SK-N-SH (cell line): Measurements from ENCODE around the gene SINHCAF.

Experiments
- CHD2 ChIP-seq: fragments of 150-350 bp; IDR thresholded peaks from 2 replicates; pipeline ENCODE4 v1.6.1; 2018; ENCODE audit warnings: low read length; ENCODE audit not compliant: partially characterized antibody
- CTCF ChIP-seq: fragments of 200-600 bp; sonication (generic); IDR thresholded peaks from 2 replicates; pipeline ENCODE4 v1.6.1; 2017; ENCODE audit warnings: antibody characterized with exemption, mild to moderate bottlenecking, moderate library complexity
- EP300 ChIP-seq, 2 experiments: IDR thresholded peaks; 2 replicates each; pipeline versions ENCODE4 v1.4.0 to v1.6.1; 2012; ENCODE audit warnings: borderline replicate concordance in 1 of 2, low read depth in 1 of 2, low read length in 1 of 2
- EZH2phosphoT487 ChIP-seq: fragments of 200-600 bp; sonication (generic); IDR thresholded peaks from 2 replicates; pipeline ENCODE4 v1.6.1; 2017; ENCODE audit warnings: low read depth, mixed run types, mild to moderate bottlenecking, antibody characterized with exemption, moderate library complexity, borderline replicate concordance
- GABPA ChIP-seq: IDR thresholded peaks from 2 replicates; pipeline ENCODE4 v1.4.0; 2012; ENCODE audit warnings: low read depth, mild to moderate bottlenecking
- MAX ChIP-seq: IDR thresholded peaks from 2 replicates; pipeline ENCODE4 v1.4.0; 2012; ENCODE audit warnings: low read depth
- MXI1 ChIP-seq: IDR thresholded peaks from 2 replicates; pipeline ENCODE4 v1.6.1; 2012; ENCODE audit warnings: mild to moderate bottlenecking, low read depth, low read length, improper control_type of control experiment
- POLR2AphosphoS5 ChIP-seq: IDR thresholded peaks from 2 replicates; pipeline ENCODE4 v1.6.1; 2012; ENCODE audit warnings: low read depth, low read length
- RFX5 ChIP-seq: IDR thresholded peaks from 2 replicates; pipeline ENCODE4 v1.6.1; 2012; ENCODE audit warnings: mild to moderate bottlenecking, improper control_type of control experiment, low read length
- RXRA ChIP-seq: IDR thresholded peaks from 2 replicates; pipeline ENCODE4 v1.4.0; 2012; ENCODE audit warnings: low read depth, mild to moderate bottlenecking, borderline replicate concordance
- SIN3A ChIP-seq: IDR thresholded peaks from 2 replicates; pipeline ENCODE4 v1.6.1; 2012; ENCODE audit warnings: low read depth, mild to moderate bottlenecking, low read length, moderate library complexity, borderline replicate concordance
- SMC3 ChIP-seq: IDR thresholded peaks from 2 replicates; pipeline ENCODE4 v1.6.1; 2012; ENCODE audit warnings: low read depth, low read length, improper control_type of control experiment
- USF1 ChIP-seq: IDR thresholded peaks from 2 replicates; pipeline ENCODE4 v1.4.0; 2012; ENCODE audit warnings: low read depth, borderline replicate concordance
- TF ChIP-seq, protein P1 (sequence below): IDR thresholded peaks from 2 replicates; pipeline ENCODE4 v1.6.1; 2012; ENCODE audit warnings: mild to moderate bottlenecking, low read depth, low read length, moderate library complexity

DNA sequence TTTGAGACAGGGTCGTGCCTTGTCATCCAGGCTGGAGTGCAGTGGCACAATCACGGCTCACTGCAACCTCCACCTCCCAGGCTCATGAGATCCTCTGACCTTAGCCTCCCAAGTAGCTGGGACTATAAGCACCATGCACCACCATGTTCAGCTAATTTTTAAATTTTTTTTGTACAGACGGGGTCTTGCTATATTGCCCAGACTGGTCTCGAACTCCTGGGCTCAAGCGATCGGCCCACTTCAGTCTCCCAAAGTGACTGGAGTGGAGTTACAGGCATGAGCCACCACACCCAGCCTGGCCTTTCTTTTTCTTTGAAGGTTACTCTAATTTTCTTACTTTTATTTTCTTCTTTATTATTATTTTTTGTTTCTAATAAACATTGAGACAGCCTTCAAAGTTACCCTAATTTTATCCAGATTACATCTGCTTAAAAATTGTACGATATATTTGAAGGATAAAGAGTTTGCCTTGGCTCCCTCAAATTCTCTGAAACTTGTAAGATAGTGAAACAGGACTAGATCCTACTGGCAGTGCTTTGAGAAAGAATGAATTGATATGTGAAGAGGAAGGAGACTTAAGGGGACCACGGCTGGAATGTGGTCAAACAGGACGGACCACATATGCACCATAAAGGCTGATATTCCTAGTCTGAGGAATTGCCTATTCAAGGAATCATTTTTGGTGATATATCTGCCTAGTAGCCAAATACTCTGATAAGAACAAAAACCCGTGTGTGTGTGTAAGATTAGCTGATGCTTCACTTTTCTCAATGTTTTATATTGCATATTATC is 14.1 kb upstream of the SINHCAF start:
- no peak for TF ChIP-seq EP300 (IDR thresholded peaks at IDR 0.05; ENCODE audit: borderline replicate concordance in 1 of 2, low read depth in 1 of 2, low read length in 1 of 2)
- no peak for TF ChIP-seq CTCF
- TF ChIP-seq RFX5: no peak
- TF ChIP-seq MAX: no peak
- TF ChIP-seq SMC3: no peak
- no peak for TF ChIP-seq USF1
- no peak for TF ChIP-seq POLR2AphosphoS5
- no peak for TF ChIP-seq RXRA
- no peak for TF ChIP-seq CHD2
- no peak for TF ChIP-seq MXI1
- TF ChIP-seq EZH2phosphoT487: no peak
- TF ChIP-seq, protein P1, sequence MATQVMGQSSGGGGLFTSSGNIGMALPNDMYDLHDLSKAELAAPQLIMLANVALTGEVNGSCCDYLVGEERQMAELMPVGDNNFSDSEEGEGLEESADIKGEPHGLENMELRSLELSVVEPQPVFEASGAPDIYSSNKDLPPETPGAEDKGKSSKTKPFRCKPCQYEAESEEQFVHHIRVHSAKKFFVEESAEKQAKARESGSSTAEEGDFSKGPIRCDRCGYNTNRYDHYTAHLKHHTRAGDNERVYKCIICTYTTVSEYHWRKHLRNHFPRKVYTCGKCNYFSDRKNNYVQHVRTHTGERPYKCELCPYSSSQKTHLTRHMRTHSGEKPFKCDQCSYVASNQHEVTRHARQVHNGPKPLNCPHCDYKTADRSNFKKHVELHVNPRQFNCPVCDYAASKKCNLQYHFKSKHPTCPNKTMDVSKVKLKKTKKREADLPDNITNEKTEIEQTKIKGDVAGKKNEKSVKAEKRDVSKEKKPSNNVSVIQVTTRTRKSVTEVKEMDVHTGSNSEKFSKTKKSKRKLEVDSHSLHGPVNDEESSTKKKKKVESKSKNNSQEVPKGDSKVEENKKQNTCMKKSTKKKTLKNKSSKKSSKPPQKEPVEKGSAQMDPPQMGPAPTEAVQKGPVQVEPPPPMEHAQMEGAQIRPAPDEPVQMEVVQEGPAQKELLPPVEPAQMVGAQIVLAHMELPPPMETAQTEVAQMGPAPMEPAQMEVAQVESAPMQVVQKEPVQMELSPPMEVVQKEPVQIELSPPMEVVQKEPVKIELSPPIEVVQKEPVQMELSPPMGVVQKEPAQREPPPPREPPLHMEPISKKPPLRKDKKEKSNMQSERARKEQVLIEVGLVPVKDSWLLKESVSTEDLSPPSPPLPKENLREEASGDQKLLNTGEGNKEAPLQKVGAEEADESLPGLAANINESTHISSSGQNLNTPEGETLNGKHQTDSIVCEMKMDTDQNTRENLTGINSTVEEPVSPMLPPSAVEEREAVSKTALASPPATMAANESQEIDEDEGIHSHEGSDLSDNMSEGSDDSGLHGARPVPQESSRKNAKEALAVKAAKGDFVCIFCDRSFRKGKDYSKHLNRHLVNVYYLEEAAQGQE: no peak
- no peak for TF ChIP-seq GABPA
- TF ChIP-seq SIN3A: no peak
